ENCODE data around the gene AGFG1.

The AGFG1 gene

DNA sequence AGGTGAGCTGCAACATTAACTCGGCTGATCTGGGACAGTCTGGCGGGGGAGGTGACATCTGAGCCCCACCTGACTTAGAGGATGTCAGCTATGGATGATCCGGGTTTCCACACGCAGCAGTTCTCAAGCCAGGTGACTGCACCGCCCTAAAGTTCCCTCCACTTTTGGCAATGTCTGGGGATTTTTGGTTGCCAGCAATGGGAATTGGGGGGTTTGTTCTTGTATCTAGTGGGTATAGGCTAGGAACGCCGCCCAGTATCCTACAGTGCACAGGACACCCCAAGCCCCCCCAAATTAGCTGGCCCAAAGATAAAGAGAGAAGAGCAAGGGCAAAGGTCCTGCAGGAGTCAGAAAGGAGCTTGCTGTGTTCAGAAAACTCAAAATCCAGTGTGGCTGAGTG lies 544 bp upstream of the AGFG1 start:
- Mint-ChIP-seq H3K36me3 (ENCODE audit: low read depth) (no peaks in the 10 kb centered on the region), H3K9me3 (no peaks in the 10 kb centered on the region), H3K4me1 (ENCODE audit: low read depth) (peaks cover 13% of the 10 kb centered on the region), H3K27me3 (no peaks in the 10 kb centered on the region), H3K27ac (peak overlapping the region; percentile 18), H3K4me3 (no peak overlapping the region)
- intact Hi-C loops (cut with micrococcal nuclease) = loop anchor here (5.0 kb wide), 3 partner anchors 46 to 109 kb away; no protein-coding TSS in a partner anchor

DNA sequence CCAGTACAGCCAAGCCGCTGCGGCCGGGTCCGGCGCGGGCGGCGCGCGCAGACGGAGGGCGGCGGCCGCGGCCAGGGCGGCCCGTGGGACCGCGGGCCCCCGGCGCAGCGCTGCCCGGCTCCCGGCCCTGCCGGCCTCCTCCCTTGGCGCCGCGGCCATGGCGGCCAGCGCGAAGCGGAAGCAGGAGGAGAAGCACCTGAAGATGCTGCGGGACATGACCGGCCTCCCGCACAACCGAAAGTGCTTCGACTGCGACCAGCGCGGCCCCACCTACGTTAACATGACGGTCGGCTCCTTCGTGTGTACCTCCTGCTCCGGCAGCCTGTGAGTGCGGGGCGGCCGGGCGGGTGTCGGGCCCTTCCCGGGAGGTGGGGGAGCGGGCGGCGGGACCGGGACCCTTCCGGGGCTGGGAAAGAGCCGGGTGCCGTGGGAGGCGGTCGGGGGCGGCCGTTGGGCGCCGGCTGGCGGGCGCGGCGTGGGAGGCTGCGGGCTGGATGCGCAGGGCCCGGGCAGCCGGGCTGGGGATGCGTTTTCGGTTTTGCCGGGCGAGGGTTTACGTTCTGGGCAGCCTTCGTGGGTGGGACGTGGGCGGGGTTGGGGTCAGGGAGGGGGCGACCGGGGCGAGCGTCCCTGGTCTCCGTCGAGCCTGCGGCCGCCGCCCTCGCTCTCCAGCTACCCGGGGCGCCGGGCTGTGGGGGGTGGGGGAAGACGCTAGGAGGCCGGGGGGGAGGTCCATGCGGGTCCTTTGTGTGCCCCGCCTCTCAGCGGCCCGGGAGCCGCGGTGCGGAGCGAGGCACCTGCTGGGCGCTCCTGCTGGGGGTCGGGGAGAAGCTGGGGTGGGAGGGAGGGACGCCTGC lies 537 bp downstream of the AGFG1 start:
- H3K27me3 Mint-ChIP-seq = no peaks in the 10 kb centered on the region
- no peaks in the 10 kb centered on the region for H3K9me3 Mint-ChIP-seq
- peak overlapping the region; percentile 64 for H3K27ac Mint-ChIP-seq
- peaks cover 13% of the 10 kb centered on the region for H3K4me1 Mint-ChIP-seq (ENCODE audit: low read depth)
- peak overlapping the region; percentile 76 for H3K4me3 Mint-ChIP-seq
- H3K36me3 Mint-ChIP-seq (ENCODE audit: low read depth) = peaks cover 5% of the 10 kb centered on the region
- intact Hi-C loops (cut with micrococcal nuclease) = loop anchor here (5.0 kb wide), 3 partner anchors 45 to 110 kb away; no protein-coding TSS in a partner anchor

GRCh38 chr2:227473122-227473461 lies 1.1 kb downstream of the AGFG1 start:
- peak overlapping the region; percentile 76 for H3K4me3 Mint-ChIP-seq
- H3K27me3 Mint-ChIP-seq = no peaks in the 10 kb centered on the region
- H3K4me1 Mint-ChIP-seq (ENCODE audit: low read depth) = peaks cover 13% of the 10 kb centered on the region
- H3K9me3 Mint-ChIP-seq = no peaks in the 10 kb centered on the region
- peak overlapping the region; percentile 64 for H3K27ac Mint-ChIP-seq
- peaks cover 5% of the 10 kb centered on the region for H3K36me3 Mint-ChIP-seq (ENCODE audit: low read depth)
- intact Hi-C loops (cut with micrococcal nuclease) = loop anchor here (5.0 kb wide), 3 partner anchors 44 to 111 kb away; no protein-coding TSS in a partner anchor

- intact Hi-C loops (cut with micrococcal nuclease) = loop anchor here (5.0 kb wide), 3 partner anchors 43 to 112 kb away; no protein-coding TSS in a partner anchor
- H3K9me3 Mint-ChIP-seq = no peaks in the 10 kb centered on the region
Observed at GRCh38 chr2:227473806-227474205, 1.9 kb downstream of the AGFG1 start.

GRCh38 chr2:227474410-227474809 lies 2.5 kb downstream of the AGFG1 start:
- no peaks in the 10 kb centered on the region for H3K9me3 Mint-ChIP-seq
- peaks cover 23% of the 10 kb centered on the region for H3K4me1 Mint-ChIP-seq (ENCODE audit: low read depth)
- H3K4me3 Mint-ChIP-seq = no peak overlapping the region
- H3K27me3 Mint-ChIP-seq = no peaks in the 10 kb centered on the region
- peaks cover 5% of the 10 kb centered on the region for H3K36me3 Mint-ChIP-seq (ENCODE audit: low read depth)
- H3K27ac Mint-ChIP-seq = no peak overlapping the region
- intact Hi-C loops (cut with micrococcal nuclease) = loop anchor here (5.0 kb wide), 3 partner anchors 43 to 112 kb away; no protein-coding TSS in a partner anchor

More at GRCh38 chr2:227473806-227474205, 1.9 kb downstream of the AGFG1 start:
- Mint-ChIP-seq H3K36me3 (ENCODE audit: low read depth) (peaks cover 5% of the 10 kb centered on the region), H3K27me3 (no peaks in the 10 kb centered on the region), H3K4me3 (no peak overlapping the region), H3K4me1 (ENCODE audit: low read depth) (peaks cover 18% of the 10 kb centered on the region), H3K27ac (no peak overlapping the region)

DNA sequence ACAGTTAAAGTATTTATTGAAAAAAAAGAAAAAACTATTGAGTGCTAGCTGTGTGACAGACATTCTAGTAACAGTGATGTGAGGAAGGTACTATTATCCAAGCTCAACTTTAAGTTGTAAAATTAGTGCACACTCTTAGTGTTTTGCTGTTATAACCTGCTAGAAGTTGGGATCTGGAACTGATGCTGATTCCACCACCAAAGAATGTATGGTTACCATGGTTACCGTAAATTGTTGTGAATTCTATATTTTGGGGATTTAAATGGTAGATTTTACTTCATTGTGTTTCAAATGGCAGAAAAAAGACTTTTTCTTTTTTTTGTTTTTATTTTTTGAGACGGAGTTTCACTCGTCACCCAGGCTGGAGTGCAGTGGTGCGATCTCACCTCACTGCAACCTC lies 5.3 kb downstream of the AGFG1 start:
- Mint-ChIP-seq H3K9me3 (no peaks in the 10 kb centered on the region), H3K4me3 (no peak overlapping the region), H3K36me3 (ENCODE audit: low read depth) (peaks cover 12% of the 10 kb centered on the region), H3K27me3 (no peaks in the 10 kb centered on the region), H3K4me1 (ENCODE audit: low read depth) (peaks cover 49% of the 10 kb centered on the region), H3K27ac (no peak overlapping the region)
- intact Hi-C loops (cut with micrococcal nuclease) = no loop called here

- Mint-ChIP-seq H3K27me3 (no peaks in the 10 kb centered on the region), H3K4me3 (no peak overlapping the region), H3K36me3 (ENCODE audit: low read depth) (peaks cover 13% of the 10 kb centered on the region), H3K4me1 (ENCODE audit: low read depth) (peaks cover 49% of the 10 kb centered on the region), H3K27ac (peak overlapping the region; percentile 12), H3K9me3 (no peaks in the 10 kb centered on the region)
- intact Hi-C loops (cut with micrococcal nuclease) = loop anchor here (5.0 kb wide), 1 partner anchor 47 kb away; no protein-coding TSS in a partner anchor
Observed at GRCh38 chr2:227479865-227480475, 8.0 kb downstream of the AGFG1 start.

- intact Hi-C loops (cut with micrococcal nuclease) = loop anchor here (5.0 kb wide), 1 partner anchor 47 kb away; no protein-coding TSS in a partner anchor
- Mint-ChIP-seq H3K4me3 (no peak overlapping the region), H3K27ac (peak overlapping the region; percentile 17), H3K9me3 (peaks cover 4% of the 10 kb centered on the region), H3K27me3 (no peaks in the 10 kb centered on the region), H3K36me3 (ENCODE audit: low read depth) (peaks cover 19% of the 10 kb centered on the region), H3K4me1 (ENCODE audit: low read depth) (peaks cover 50% of the 10 kb centered on the region)
Observed at GRCh38 chr2:227480528-227480927, 8.6 kb downstream of the AGFG1 start.

GRCh38 chr2:227482638-227483340 lies 10.8 kb downstream of the AGFG1 start:
- Mint-ChIP-seq H3K27ac (no peak overlapping the region), H3K4me3 (no peak overlapping the region), H3K27me3 (no peaks in the 10 kb centered on the region), H3K9me3 (peaks cover 7% of the 10 kb centered on the region), H3K4me1 (ENCODE audit: low read depth) (peaks cover 58% of the 10 kb centered on the region), H3K36me3 (ENCODE audit: low read depth) (peaks cover 20% of the 10 kb centered on the region)
- intact Hi-C loops (cut with micrococcal nuclease) = loop anchor here (5.0 kb wide), 1 partner anchor 45 kb away; no protein-coding TSS in a partner anchor

GRCh38 chr2:227485429-227485828 lies 13.5 kb downstream of the AGFG1 start:
- Mint-ChIP-seq H3K36me3 (ENCODE audit: low read depth) (peaks cover 20% of the 10 kb centered on the region), H3K27ac (no peak overlapping the region), H3K9me3 (peaks cover 7% of the 10 kb centered on the region), H3K4me1 (ENCODE audit: low read depth) (peaks cover 44% of the 10 kb centered on the region), H3K4me3 (no peak overlapping the region), H3K27me3 (no peaks in the 10 kb centered on the region)
- intact Hi-C loops (cut with micrococcal nuclease) = no loop called here

DNA sequence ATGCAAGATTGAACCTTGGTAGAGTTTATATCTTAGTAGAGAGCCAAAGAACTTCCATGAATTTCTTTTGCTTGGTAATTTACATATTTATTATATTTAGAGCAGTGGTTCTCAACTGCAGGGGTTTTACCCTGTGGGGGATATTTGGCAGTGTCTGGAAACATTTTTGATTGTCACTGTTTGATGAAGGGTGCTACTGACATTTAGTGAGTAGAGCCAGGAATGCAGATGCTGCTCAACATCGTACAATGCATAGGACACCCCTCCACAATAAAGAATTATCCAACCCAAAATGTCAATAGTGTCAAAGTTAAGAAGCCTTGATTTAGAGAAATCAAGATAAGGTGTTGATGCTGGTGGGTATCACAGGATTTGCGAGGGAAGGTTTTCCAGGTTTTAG lies 14.7 kb downstream of the AGFG1 start:
- H3K4me3 Mint-ChIP-seq = no peak overlapping the region
- peaks cover 32% of the 10 kb centered on the region for H3K4me1 Mint-ChIP-seq (ENCODE audit: low read depth)
- H3K27ac Mint-ChIP-seq = no peak overlapping the region
- peaks cover 7% of the 10 kb centered on the region for H3K9me3 Mint-ChIP-seq
- H3K36me3 Mint-ChIP-seq (ENCODE audit: low read depth) = peaks cover 16% of the 10 kb centered on the region
- intact Hi-C loops (cut with micrococcal nuclease) = no loop called here
- H3K27me3 Mint-ChIP-seq = no peaks in the 10 kb centered on the region

- no peak overlapping the region for H3K27ac Mint-ChIP-seq
- intact Hi-C loops (cut with micrococcal nuclease) = no loop called here
Observed at GRCh38 chr2:227488045-227488444, 16.1 kb downstream of the AGFG1 start.

GRCh38 chr2:227491386-227491785 lies 19.4 kb downstream of the AGFG1 start:
- intact Hi-C loops (cut with micrococcal nuclease) = no loop called here
- Mint-ChIP-seq H3K4me3 (no peak overlapping the region), H3K36me3 (ENCODE audit: low read depth) (peaks cover 43% of the 10 kb centered on the region), H3K27ac (no peak overlapping the region), H3K27me3 (no peaks in the 10 kb centered on the region), H3K4me1 (ENCODE audit: low read depth) (peaks cover 12% of the 10 kb centered on the region), H3K9me3 (no peaks in the 10 kb centered on the region)

More at GRCh38 chr2:227488045-227488444, 16.1 kb downstream of the AGFG1 start:
- Mint-ChIP-seq H3K27me3 (no peaks in the 10 kb centered on the region), H3K4me3 (no peak overlapping the region), H3K36me3 (ENCODE audit: low read depth) (peaks cover 26% of the 10 kb centered on the region), H3K9me3 (peaks cover 7% of the 10 kb centered on the region), H3K4me1 (ENCODE audit: low read depth) (peaks cover 26% of the 10 kb centered on the region)

All from dendritic cell treated with granulocyte-macrophage colony-stimulating factor and Interleukin-4, amounts not matched to agents 40 ng/mL and 50 ng/mL, for 4 days (primary cell).